C4-2B (cell line): ENCODE measurements around the gene DUS3L.

Source experiments
- CTCF ChIP-seq: fragments of 450-650 bp; conservative IDR thresholded peaks from 2 replicates; pipeline ENCODE4 v1.5.1; 2017; ENCODE audit warnings: mild to moderate bottlenecking
- ZFX ChIP-seq: fragments of 450-650 bp; IDR thresholded peaks from 2 replicates; pipeline ENCODE4 v1.6.1; 2017

GRCh38 chr19:5837761-5838352 is 46.9 kb upstream of the DUS3L start:
- TF ChIP-seq CTCF (no peak), ZFX (no peak)
